CD14-positive monocyte (primary cell): ENCODE measurements around the gene ST6GALNAC2. TPM values are rescaled to one million over a fixed set of nuclear protein-coding genes. Genes with fewer than 3 reads are reported as not detected.

Source experiments
- DNase-seq, 3 donors: peaks; one replicate each; pipeline ENCODE4 v3.0.0-alpha.2; 2011 to 2022
- H2AFZ ChIP-seq: 2 replicates; pipeline ENCODE4 v1.6.0; 2012; ENCODE audit warnings: mild to moderate bottlenecking, low read depth, low read length, inconsistent platforms; ENCODE audit not compliant: insufficient read depth, poor library complexity, severe bottlenecking
- H3K27ac ChIP-seq, 2 donors: 1 replicate in 1 of 2; 2 replicates in 1 of 2; pipeline ENCODE4 v1.5.1; 2012 to 2013; ENCODE audit warnings: low read length in 2 of 2, control low read depth in 1 of 2, inconsistent platforms in 1 of 2, low read depth in 1 of 2, mild to moderate bottlenecking in 1 of 2
- H3K27me3 ChIP-seq, 2 donors: one replicate each; pipeline versions ENCODE4 v1.6.0 to v1.6.1; 2011 to 2013; ENCODE audit warnings: low read length in 2 of 2; ENCODE audit not compliant: control insufficient read depth in 2 of 2, insufficient read depth in 2 of 2
- H3K36me3 ChIP-seq, 2 donors: replicated peaks in 1 of 2; 1 replicate in 1 of 2; 2 replicates in 1 of 2; pipeline versions ENCODE4 v1.5.1 to v1.6.1; 2012 to 2013; ENCODE audit warnings: low read length in 2 of 2, control low read depth in 1 of 2, inconsistent platforms in 1 of 2, mild to moderate bottlenecking in 1 of 2; ENCODE audit not compliant: insufficient read depth in 2 of 2, control insufficient read depth in 1 of 2
- H3K4me1 ChIP-seq, 2 donors: 1 replicate in 1 of 2; 2 replicates in 1 of 2; pipeline versions ENCODE4 v1.5.1 to v1.6.1; 2012 to 2013; ENCODE audit warnings: low read length in 2 of 2, control low read depth in 1 of 2, inconsistent platforms in 1 of 2, mild to moderate bottlenecking in 1 of 2, moderate library complexity in 1 of 2; ENCODE audit not compliant: insufficient read depth in 2 of 2, control insufficient read depth in 1 of 2
- H3K4me2 ChIP-seq: replicated peaks from 2 replicates; pipeline ENCODE3; 2012; ENCODE audit warnings: low read length, moderate library complexity, mild to moderate bottlenecking; ENCODE audit not compliant: poor library complexity, severe bottlenecking; ENCODE audit errors: extremely low read depth
- H3K4me3 ChIP-seq, 3 experiments: fragments of 200-600 bp in 1 of 3; sonication (generic) in 1 of 3; replicated peaks in 1 of 3; 1 replicate in 2 of 3; 2 replicates in 1 of 3; pipeline ENCODE4 v1.5.1; 2011 to 2013; ENCODE audit warnings: low read length in 3 of 3, mild to moderate bottlenecking in 3 of 3, control low read depth in 2 of 3, low read depth in 2 of 3, inconsistent platforms in 1 of 3, moderate library complexity in 1 of 3
- H3K79me2 ChIP-seq: 2 replicates; pipeline ENCODE4 v1.6.0; 2012; ENCODE audit warnings: mild to moderate bottlenecking, control low read depth, inconsistent platforms, low read length, moderate library complexity; ENCODE audit not compliant: insufficient read depth
- H3K9ac ChIP-seq: 2 replicates; pipeline ENCODE4 v1.6.0; 2017; ENCODE audit warnings: low read length, mild to moderate bottlenecking; ENCODE audit not compliant: insufficient read depth, poor library complexity, severe bottlenecking
- H3K9me3 ChIP-seq, 2 donors: replicated peaks in 1 of 2; 1 replicate in 1 of 2; 2 replicates in 1 of 2; pipeline versions ENCODE4 v1.5.1 to v1.6.1; 2012 to 2013; ENCODE audit warnings: low read length in 2 of 2, control low read depth in 1 of 2; ENCODE audit not compliant: control insufficient read depth in 1 of 2, insufficient read depth in 1 of 2
- H4K20me1 ChIP-seq: 2 replicates; pipeline ENCODE4 v1.6.0; 2012; ENCODE audit warnings: mild to moderate bottlenecking, low read length, control low read depth, moderate library complexity; ENCODE audit not compliant: insufficient read depth
- H3K27ac Mint-ChIP-seq, 7 donors: one replicate each; pipeline ENCODE4 v1.8.0; 2020; ENCODE audit warnings: mild to moderate bottlenecking in 7 of 7, mixed read lengths in 7 of 7, moderate library complexity in 6 of 7, inconsistent platforms in 2 of 7
- H3K27me3 Mint-ChIP-seq, 3 donors: one replicate each; pipeline ENCODE4 v1.8.0; 2021 to 2022; ENCODE audit warnings: low read depth in 3 of 3, mild to moderate bottlenecking in 3 of 3, mixed read lengths in 3 of 3, moderate library complexity in 3 of 3, inconsistent platforms in 1 of 3
- H3K36me3 Mint-ChIP-seq, 2 donors: one replicate each; pipeline ENCODE4 v1.8.0; 2020; ENCODE audit warnings: mixed read lengths in 2 of 2, inconsistent platforms in 1 of 2, mild to moderate bottlenecking in 1 of 2
- H3K4me1 Mint-ChIP-seq: one replicate; pipeline ENCODE4 v1.8.0; 2020; ENCODE audit warnings: mild to moderate bottlenecking, mixed read lengths
- H3K4me3 Mint-ChIP-seq, 2 donors: one replicate each; pipeline ENCODE4 v1.8.0; 2020; ENCODE audit warnings: mild to moderate bottlenecking in 2 of 2, mixed read lengths in 2 of 2, moderate library complexity in 1 of 2
- H3K9me3 Mint-ChIP-seq, 7 donors: one replicate each; pipeline ENCODE4 v1.8.0; 2020 to 2022; ENCODE audit warnings: mixed read lengths in 7 of 7, mild to moderate bottlenecking in 6 of 7, moderate library complexity in 6 of 7, inconsistent platforms in 2 of 7
- WGBS: methylation state at CpG from one replicate; pipeline ENCODE4 v1.1.5; 2013; ENCODE audit warnings: missing lambda C conversion rate; ENCODE audit not compliant: insufficient coverage; 5-methylcytosine and 5-hydroxymethylcytosine counted together
- intact Hi-C, 2 donors: fragments of 100-400 bp; cut with micrococcal nuclease; formaldehyde crosslinking; loops; one replicate each; pipeline versions ENCODE4 v1.15.0 to v1.15.1; 2023
- polyA plus RNA-seq, 3 donors: library from polyadenylated mRNA; depleted of rRNA in 1 of 3; unstranded in 2 of 3; stranded (reverse) in 1 of 3; fragments of 300-500 nt in 2 of 3; fragments of >200 nt in 1 of 3; fragmentation: Illumina TruSeq in 2 of 3; gene quantifications; 1 replicate in 2 of 3; 2 replicates in 1 of 3; pipeline ENCODE4 v1.2.3, GENCODE V29; 2012 to 2021
- TF ChIP-seq, protein P1 (sequence below): fragments of 200-600 bp; IDR thresholded peaks from one replicate; pipeline ENCODE4 v1.8.0; 2022; ENCODE audit warnings: antibody characterized with exemption, mild to moderate bottlenecking

Gene ST6GALNAC2
- polyA plus RNA-seq, 3 donors = 8.3 to 11.8 (median 11.8) TPM

DNA sequence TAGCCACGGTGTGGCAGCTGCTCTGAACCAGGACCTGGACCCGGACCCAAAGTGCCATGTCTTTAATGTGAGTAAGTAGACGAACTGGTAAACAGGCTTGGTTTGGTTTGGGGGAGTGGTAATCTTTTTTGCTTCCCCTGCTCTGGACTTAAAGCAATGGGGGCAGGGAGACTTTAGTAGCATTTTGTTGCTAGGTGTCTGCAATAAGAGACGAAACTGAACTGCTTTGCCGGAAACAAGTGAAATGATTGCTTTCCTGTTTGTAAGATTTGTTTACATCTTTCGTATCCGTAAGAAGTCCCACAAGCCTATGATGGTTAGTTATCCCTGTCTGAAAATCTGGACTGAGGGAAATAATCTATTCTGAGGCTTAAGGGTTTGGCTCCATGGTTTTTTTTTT, 24.3 kb downstream of the ST6GALNAC2 start:
- H3K9me3 Mint-ChIP-seq = no peaks in the 10 kb centered on the region
- 76% methylated on average over 4 of the region's 7 CpGs for WGBS
- TF ChIP-seq, protein P1, sequence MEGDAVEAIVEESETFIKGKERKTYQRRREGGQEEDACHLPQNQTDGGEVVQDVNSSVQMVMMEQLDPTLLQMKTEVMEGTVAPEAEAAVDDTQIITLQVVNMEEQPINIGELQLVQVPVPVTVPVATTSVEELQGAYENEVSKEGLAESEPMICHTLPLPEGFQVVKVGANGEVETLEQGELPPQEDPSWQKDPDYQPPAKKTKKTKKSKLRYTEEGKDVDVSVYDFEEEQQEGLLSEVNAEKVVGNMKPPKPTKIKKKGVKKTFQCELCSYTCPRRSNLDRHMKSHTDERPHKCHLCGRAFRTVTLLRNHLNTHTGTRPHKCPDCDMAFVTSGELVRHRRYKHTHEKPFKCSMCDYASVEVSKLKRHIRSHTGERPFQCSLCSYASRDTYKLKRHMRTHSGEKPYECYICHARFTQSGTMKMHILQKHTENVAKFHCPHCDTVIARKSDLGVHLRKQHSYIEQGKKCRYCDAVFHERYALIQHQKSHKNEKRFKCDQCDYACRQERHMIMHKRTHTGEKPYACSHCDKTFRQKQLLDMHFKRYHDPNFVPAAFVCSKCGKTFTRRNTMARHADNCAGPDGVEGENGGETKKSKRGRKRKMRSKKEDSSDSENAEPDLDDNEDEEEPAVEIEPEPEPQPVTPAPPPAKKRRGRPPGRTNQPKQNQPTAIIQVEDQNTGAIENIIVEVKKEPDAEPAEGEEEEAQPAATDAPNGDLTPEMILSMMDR = no peak
- Histone ChIP-seq H3K27ac (no peak overlapping the region), H3K9ac (no peak overlapping the region), H3K4me3 (peak overlapping the region in 1 of 3 experiments; percentile 21), H3K36me3 (peaks cover 33 to 42% of the 10 kb centered on the region in 2 donors), H3K9me3 (no peaks in the 10 kb centered on the region), H3K79me2 (peaks cover 52% of the 10 kb centered on the region), H3K27me3 (no peaks in the 10 kb centered on the region), H3K4me2 (peak overlapping the region; percentile 34), H2AFZ (no peak overlapping the region), H3K4me1 (peaks cover 44 to 68% of the 10 kb centered on the region in 2 donors), H4K20me1 (peaks cover 55% of the 10 kb centered on the region)
- peaks cover 63% of the 10 kb centered on the region for H3K4me1 Mint-ChIP-seq
- intact Hi-C loops = no loop called here
- peaks cover 43 to 59% of the 10 kb centered on the region in 2 donors for H3K36me3 Mint-ChIP-seq
- peak overlapping the region in 3 of 7 donors; percentile 10 to 61 (median 32) for H3K27ac Mint-ChIP-seq
- no peak for DNase-seq
- peaks cover 0 to 3% (median 0%) of the 10 kb centered on the region in 3 donors for H3K27me3 Mint-ChIP-seq
- peak overlapping the region in 1 of 2 donors; percentile 4 for H3K4me3 Mint-ChIP-seq

DNA sequence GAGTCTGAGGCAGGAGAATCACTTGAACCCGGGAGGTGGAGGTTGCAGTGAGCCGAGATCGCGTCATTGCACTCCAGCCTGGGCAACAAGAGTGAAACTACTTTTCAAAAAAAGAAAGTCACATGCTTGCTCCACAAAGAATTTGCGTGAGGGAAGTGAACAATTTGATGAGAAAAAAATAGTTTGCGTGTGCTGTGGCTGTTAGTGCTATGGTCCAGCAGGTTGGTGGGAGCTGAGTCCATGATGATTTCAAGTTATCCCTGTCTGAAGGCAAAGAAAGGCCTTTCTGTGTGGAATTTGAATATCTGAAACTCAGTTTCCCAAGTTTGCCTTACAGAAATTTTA, 24.8 kb downstream of the ST6GALNAC2 start:
- H3K4me2 ChIP-seq = peak overlapping the region; percentile 34
- Mint-ChIP-seq H3K36me3 (peaks cover 38 to 54% of the 10 kb centered on the region in 2 donors), H3K4me3 (peak overlapping the region; percentile 46 to 57), H3K9me3 (no peaks in the 10 kb centered on the region), H3K4me1 (peaks cover 62% of the 10 kb centered on the region), H3K27me3 (peaks cover 0 to 3% (median 0%) of the 10 kb centered on the region in 3 donors), H3K27ac (peak overlapping the region in 4 of 7 donors; percentile 32 to 63 (median 50))
- 39% methylated on average over 4 of the region's 6 CpGs for WGBS
- H3K36me3 ChIP-seq = peaks cover 32 to 37% of the 10 kb centered on the region in 2 donors
- H4K20me1 ChIP-seq = peaks cover 50% of the 10 kb centered on the region
- peak in 1 of 3 donors; percentile 40 for DNase-seq
- H3K27me3 ChIP-seq = no peaks in the 10 kb centered on the region
- H3K27ac ChIP-seq = no peak overlapping the region
- peak overlapping the region in 1 of 3 experiments; percentile 21 for H3K4me3 ChIP-seq
- peaks cover 45 to 69% of the 10 kb centered on the region in 2 donors for H3K4me1 ChIP-seq
- no peak overlapping the region for H3K9ac ChIP-seq
- H3K9me3 ChIP-seq = no peaks in the 10 kb centered on the region
- peaks cover 52% of the 10 kb centered on the region for H3K79me2 ChIP-seq
- TF ChIP-seq, protein P1 = no peak
- intact Hi-C loops = no loop called here
- no peak overlapping the region for H2AFZ ChIP-seq
